Measurements from ENCODE around the gene GPANK1. TPM values are rescaled to one million over a fixed set of nuclear protein-coding genes. Genes with fewer than 3 reads are reported as not detected.

GPANK1 gene
- total RNA-seq, 1 experiment from 2014 or later: 29.1 TPM

DNA sequence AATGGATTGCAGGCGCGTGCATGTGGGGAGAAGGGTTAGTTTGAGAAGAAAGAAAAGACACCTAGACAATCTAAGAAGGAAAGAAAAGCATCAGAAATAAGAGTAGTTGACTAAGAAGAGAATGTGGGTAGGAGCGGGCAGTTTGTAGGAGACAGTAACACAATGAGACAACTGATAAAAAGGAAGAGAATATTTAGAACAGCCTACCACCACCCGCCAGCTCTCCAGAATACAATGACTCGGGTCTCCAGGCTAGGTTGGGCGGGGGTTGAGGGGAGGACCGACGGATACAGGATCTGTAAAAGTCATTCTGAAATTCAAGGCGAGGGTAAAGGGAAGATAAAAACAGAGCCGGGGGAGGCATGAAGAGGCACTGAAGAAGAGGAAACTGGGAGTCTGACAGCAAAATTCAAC, 37.6 kb upstream of the GPANK1 start:
- CTCF ChIA-PET: interaction anchor here (0.8 to 2.2 kb wide), 9 partner anchors 13 to 250 kb away, joined by 4 to 15 read pairs (median 7); partner anchors contain the start of genes DDAH2, LY6G5C and VARS1
- peaks cover 7% of the 10 kb centered on the region; the same call in 1 of the 2 replicates for H3K27me3 Mint-ChIP-seq (ENCODE audit: low read depth)
- no peaks in the 10 kb centered on the region; the same call in 1 of the 2 replicates for H3K36me3 Mint-ChIP-seq
- H3K27ac Mint-ChIP-seq: peak overlapping the region; percentile 94
- no peak for TF ChIP-seq ATF1 (CRISPR knock-in tag; IDR thresholded peaks at IDR 0.05)
- TF ChIP-seq GTF2I (CRISPR knock-in tag; conservative IDR thresholded peaks at IDR 0.05): no peak
- TF ChIP-seq MAX (CRISPR knock-in tag; IDR thresholded peaks at IDR 0.05): no peak
- TF ChIP-seq, protein P1, sequence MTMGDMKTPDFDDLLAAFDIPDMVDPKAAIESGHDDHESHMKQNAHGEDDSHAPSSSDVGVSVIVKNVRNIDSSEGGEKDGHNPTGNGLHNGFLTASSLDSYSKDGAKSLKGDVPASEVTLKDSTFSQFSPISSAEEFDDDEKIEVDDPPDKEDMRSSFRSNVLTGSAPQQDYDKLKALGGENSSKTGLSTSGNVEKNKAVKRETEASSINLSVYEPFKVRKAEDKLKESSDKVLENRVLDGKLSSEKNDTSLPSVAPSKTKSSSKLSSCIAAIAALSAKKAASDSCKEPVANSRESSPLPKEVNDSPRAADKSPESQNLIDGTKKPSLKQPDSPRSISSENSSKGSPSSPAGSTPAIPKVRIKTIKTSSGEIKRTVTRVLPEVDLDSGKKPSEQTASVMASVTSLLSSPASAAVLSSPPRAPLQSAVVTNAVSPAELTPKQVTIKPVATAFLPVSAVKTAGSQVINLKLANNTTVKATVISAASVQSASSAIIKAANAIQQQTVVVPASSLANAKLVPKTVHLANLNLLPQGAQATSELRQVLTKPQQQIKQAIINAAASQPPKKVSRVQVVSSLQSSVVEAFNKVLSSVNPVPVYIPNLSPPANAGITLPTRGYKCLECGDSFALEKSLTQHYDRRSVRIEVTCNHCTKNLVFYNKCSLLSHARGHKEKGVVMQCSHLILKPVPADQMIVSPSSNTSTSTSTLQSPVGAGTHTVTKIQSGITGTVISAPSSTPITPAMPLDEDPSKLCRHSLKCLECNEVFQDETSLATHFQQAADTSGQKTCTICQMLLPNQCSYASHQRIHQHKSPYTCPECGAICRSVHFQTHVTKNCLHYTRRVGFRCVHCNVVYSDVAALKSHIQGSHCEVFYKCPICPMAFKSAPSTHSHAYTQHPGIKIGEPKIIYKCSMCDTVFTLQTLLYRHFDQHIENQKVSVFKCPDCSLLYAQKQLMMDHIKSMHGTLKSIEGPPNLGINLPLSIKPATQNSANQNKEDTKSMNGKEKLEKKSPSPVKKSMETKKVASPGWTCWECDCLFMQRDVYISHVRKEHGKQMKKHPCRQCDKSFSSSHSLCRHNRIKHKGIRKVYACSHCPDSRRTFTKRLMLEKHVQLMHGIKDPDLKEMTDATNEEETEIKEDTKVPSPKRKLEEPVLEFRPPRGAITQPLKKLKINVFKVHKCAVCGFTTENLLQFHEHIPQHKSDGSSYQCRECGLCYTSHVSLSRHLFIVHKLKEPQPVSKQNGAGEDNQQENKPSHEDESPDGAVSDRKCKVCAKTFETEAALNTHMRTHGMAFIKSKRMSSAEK (CRISPR knock-in tag; IDR thresholded peaks at IDR 0.05; ENCODE audit: borderline replicate concordance): no peak
- TF ChIP-seq PREB (CRISPR knock-in tag; IDR thresholded peaks at IDR 0.05; ENCODE audit: borderline replicate concordance): no peak
- TF ChIP-seq, protein P2, sequence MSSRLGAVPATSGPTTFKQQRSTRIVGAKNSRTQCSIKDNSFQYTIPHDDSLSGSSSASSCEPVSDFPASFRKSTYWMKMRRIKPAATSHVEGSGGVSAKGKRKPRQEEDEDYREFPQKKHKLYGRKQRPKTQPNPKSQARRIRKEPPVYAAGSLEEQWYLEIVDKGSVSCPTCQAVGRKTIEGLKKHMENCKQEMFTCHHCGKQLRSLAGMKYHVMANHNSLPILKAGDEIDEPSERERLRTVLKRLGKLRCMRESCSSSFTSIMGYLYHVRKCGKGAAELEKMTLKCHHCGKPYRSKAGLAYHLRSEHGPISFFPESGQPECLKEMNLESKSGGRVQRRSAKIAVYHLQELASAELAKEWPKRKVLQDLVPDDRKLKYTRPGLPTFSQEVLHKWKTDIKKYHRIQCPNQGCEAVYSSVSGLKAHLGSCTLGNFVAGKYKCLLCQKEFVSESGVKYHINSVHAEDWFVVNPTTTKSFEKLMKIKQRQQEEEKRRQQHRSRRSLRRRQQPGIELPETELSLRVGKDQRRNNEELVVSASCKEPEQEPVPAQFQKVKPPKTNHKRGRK (CRISPR knock-in tag; IDR thresholded peaks at IDR 0.05; ENCODE audit: borderline replicate concordance): no peak
- TF ChIP-seq, protein P3, sequence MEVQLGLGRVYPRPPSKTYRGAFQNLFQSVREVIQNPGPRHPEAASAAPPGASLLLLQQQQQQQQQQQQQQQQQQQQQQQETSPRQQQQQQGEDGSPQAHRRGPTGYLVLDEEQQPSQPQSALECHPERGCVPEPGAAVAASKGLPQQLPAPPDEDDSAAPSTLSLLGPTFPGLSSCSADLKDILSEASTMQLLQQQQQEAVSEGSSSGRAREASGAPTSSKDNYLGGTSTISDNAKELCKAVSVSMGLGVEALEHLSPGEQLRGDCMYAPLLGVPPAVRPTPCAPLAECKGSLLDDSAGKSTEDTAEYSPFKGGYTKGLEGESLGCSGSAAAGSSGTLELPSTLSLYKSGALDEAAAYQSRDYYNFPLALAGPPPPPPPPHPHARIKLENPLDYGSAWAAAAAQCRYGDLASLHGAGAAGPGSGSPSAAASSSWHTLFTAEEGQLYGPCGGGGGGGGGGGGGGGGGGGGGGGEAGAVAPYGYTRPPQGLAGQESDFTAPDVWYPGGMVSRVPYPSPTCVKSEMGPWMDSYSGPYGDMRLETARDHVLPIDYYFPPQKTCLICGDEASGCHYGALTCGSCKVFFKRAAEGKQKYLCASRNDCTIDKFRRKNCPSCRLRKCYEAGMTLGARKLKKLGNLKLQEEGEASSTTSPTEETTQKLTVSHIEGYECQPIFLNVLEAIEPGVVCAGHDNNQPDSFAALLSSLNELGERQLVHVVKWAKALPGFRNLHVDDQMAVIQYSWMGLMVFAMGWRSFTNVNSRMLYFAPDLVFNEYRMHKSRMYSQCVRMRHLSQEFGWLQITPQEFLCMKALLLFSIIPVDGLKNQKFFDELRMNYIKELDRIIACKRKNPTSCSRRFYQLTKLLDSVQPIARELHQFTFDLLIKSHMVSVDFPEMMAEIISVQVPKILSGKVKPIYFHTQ (CRISPR knock-in tag; IDR thresholded peaks at IDR 0.05): no peak
- TF ChIP-seq HMGA2 (CRISPR knock-in tag; IDR thresholded peaks at IDR 0.05): no peak
- TF ChIP-seq ZNF423 (CRISPR knock-in tag; IDR thresholded peaks at IDR 0.05): no peak
- TF ChIP-seq PRRX2 (CRISPR knock-in tag; IDR thresholded peaks at IDR 0.05): no peak
- H3K4me1 Mint-ChIP-seq: peaks cover 12% of the 10 kb centered on the region
- POLR2A ChIA-PET: interaction anchor here (1.2 to 1.3 kb wide), 3 partner anchors 38 to 125 kb away, joined by 4 to 5 read pairs (median 4); partner anchors contain the start of genes GPANK1 and HSPA1B
- DNase-seq (ENCODE audit: low spot score) (no peak), ATAC-seq (peak; percentile 14)
- peak overlapping the region; percentile 95 for H3K4me3 Mint-ChIP-seq
- H3K9me3 Mint-ChIP-seq: no peaks in the 10 kb centered on the region

DNA sequence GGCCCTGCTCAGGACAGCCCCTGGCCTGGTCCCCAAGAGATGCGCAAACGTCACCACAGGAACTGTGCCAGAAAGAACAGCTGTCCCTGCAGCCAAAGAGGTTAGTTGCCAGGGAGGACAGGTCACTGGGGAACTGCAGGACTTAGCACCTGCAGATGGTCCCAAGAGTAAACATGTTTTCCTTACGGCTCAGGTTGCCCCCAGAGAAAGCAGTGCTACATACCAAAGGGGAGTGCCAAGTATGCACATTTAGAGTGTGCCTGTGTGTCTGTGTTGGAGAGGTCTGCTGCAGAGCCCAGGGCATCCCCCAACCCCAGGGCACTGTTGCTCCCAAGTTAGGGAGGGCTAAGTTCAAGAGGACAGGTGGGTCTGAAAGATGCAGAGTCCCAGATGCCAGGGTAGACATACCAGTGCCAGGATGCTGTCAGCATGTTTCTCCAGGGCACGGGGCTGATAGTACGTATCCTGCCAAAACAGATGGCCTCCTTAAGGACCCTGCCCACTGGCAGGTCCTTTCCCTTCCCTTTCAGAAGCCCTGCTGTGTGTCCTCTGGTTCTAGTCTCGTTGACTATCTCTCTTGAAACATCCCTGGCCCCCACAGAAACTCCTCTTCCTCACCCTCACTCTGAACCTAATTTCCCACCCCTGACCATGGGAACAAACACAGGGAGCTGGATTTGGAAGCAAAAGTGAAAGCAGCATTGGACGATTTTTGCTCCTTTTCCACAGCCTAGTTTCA, 37.0 kb upstream of the GPANK1 start:
- CTCF ChIA-PET: interaction anchor here (1.8 to 2.2 kb wide), 3 partner anchors 12 to 250 kb away, joined by 5 to 15 read pairs (median 10); no protein-coding TSS in a partner anchor
- no peak for DNase-seq (ENCODE audit: low spot score)
- peaks cover 3% of the 10 kb centered on the region; the same call in 1 of the 2 replicates for H3K27me3 Mint-ChIP-seq (ENCODE audit: low read depth)
- TF ChIP-seq NFE2L1 (CRISPR knock-in tag; IDR thresholded peaks at IDR 0.05) (no peak), FOXJ3 (CRISPR knock-in tag; IDR thresholded peaks at IDR 0.05; ENCODE audit: borderline replicate concordance) (no peak), PRRX2 (CRISPR knock-in tag; IDR thresholded peaks at IDR 0.05) (no peak), JAZF1 (CRISPR knock-in tag; IDR thresholded peaks at IDR 0.05) (no peak), ELF4 (CRISPR knock-in tag; IDR thresholded peaks at IDR 0.05; ENCODE audit: low read depth) (no peak), NFYB (CRISPR knock-in tag; conservative IDR thresholded peaks at IDR 0.05; ENCODE audit: low read depth) (no peak)
- TF ChIP-seq, protein P4, sequence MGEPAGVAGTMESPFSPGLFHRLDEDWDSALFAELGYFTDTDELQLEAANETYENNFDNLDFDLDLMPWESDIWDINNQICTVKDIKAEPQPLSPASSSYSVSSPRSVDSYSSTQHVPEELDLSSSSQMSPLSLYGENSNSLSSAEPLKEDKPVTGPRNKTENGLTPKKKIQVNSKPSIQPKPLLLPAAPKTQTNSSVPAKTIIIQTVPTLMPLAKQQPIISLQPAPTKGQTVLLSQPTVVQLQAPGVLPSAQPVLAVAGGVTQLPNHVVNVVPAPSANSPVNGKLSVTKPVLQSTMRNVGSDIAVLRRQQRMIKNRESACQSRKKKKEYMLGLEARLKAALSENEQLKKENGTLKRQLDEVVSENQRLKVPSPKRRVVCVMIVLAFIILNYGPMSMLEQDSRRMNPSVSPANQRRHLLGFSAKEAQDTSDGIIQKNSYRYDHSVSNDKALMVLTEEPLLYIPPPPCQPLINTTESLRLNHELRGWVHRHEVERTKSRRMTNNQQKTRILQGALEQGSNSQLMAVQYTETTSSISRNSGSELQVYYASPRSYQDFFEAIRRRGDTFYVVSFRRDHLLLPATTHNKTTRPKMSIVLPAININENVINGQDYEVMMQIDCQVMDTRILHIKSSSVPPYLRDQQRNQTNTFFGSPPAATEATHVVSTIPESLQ (CRISPR knock-in tag; IDR thresholded peaks at IDR 0.05): no peak
- TF ChIP-seq, protein P5, sequence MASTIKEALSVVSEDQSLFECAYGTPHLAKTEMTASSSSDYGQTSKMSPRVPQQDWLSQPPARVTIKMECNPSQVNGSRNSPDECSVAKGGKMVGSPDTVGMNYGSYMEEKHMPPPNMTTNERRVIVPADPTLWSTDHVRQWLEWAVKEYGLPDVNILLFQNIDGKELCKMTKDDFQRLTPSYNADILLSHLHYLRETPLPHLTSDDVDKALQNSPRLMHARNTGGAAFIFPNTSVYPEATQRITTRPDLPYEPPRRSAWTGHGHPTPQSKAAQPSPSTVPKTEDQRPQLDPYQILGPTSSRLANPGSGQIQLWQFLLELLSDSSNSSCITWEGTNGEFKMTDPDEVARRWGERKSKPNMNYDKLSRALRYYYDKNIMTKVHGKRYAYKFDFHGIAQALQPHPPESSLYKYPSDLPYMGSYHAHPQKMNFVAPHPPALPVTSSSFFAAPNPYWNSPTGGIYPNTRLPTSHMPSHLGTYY (CRISPR knock-in tag; IDR thresholded peaks at IDR 0.05): no peak
- TF ChIP-seq, protein P6, sequence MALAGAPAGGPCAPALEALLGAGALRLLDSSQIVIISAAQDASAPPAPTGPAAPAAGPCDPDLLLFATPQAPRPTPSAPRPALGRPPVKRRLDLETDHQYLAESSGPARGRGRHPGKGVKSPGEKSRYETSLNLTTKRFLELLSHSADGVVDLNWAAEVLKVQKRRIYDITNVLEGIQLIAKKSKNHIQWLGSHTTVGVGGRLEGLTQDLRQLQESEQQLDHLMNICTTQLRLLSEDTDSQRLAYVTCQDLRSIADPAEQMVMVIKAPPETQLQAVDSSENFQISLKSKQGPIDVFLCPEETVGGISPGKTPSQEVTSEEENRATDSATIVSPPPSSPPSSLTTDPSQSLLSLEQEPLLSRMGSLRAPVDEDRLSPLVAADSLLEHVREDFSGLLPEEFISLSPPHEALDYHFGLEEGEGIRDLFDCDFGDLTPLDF (CRISPR knock-in tag; IDR thresholded peaks at IDR 0.05): no peak

More for the DNA sequence above, 37.0 kb upstream of the GPANK1 start:
- Mint-ChIP-seq H3K27ac (peak overlapping the region; percentile 94), H3K4me1 (peaks cover 12% of the 10 kb centered on the region), H3K4me3 (peak overlapping the region; percentile 95), H3K36me3 (no peaks in the 10 kb centered on the region; the same call in 1 of the 2 replicates), H3K9me3 (no peaks in the 10 kb centered on the region)
- POLR2A ChIA-PET: no interaction called here
- no peak for ATAC-seq

Measured in WTC11 (cell line).